Small intestine (tissue), 7 donors: Measurements from ENCODE around the gene PRDM16. TPM values are rescaled to one million over a fixed set of nuclear protein-coding genes. Genes with fewer than 3 reads are reported as not detected.

ENCODE experiments used
- DNase-seq, 2 donors: peaks; one replicate each; pipeline versions ENCODE4 v3.0.0 to v3.0.0-alpha.2; 2013
- FAIRE-seq: peaks from 2 replicates; lab custom pipeline; 2012; peaks lifted over from hg19 to GRCh38; lab: Jason Lieb, UNC
- H3K27ac ChIP-seq, 3 donors: one replicate each; pipeline ENCODE4 v1.5.1; 2013; ENCODE audit warnings: low read length in 2 of 3, mild to moderate bottlenecking in 2 of 3, control low read depth in 1 of 3, inconsistent platforms in 1 of 3, low read depth in 1 of 3, moderate library complexity in 1 of 3
- H3K27me3 ChIP-seq, 3 donors: one replicate each; pipeline ENCODE4 v1.6.1; 2013; ENCODE audit warnings: low read length in 3 of 3, inconsistent platforms in 1 of 3; ENCODE audit not compliant: control insufficient read depth in 3 of 3, insufficient read depth in 3 of 3
- H3K36me3 ChIP-seq, 3 donors: one replicate each; pipeline ENCODE4 v1.6.1; 2013; ENCODE audit warnings: low read length in 3 of 3, inconsistent platforms in 1 of 3, low read depth in 1 of 3, mild to moderate bottlenecking in 1 of 3, moderate library complexity in 1 of 3; ENCODE audit not compliant: control insufficient read depth in 3 of 3, insufficient read depth in 2 of 3
- H3K4me1 ChIP-seq, 3 donors: one replicate each; pipeline ENCODE4 v1.6.1; 2013; ENCODE audit warnings: low read length in 2 of 3, inconsistent platforms in 1 of 3, low read depth in 1 of 3, mild to moderate bottlenecking in 1 of 3, moderate library complexity in 1 of 3; ENCODE audit not compliant: control insufficient read depth in 3 of 3, insufficient read depth in 2 of 3
- H3K4me3 ChIP-seq, 3 donors: one replicate each; pipeline ENCODE4 v1.5.1; 2013; ENCODE audit warnings: low read length in 3 of 3, control low read depth in 1 of 3, inconsistent platforms in 1 of 3, low read depth in 1 of 3, mild to moderate bottlenecking in 1 of 3, moderate library complexity in 1 of 3
- H3K9me3 ChIP-seq, 2 donors: one replicate each; pipeline ENCODE4 v1.6.1; 2013; ENCODE audit warnings: low read depth in 1 of 2, low read length in 1 of 2; ENCODE audit not compliant: control insufficient read depth in 2 of 2, insufficient read depth in 1 of 2
- whole genome bisulfite sequencing, 3 donors: extraction: QIAGEN DNeasy Blood & Tissue Kit; methylation state at CpG; one replicate each; pipeline ENCODE4 v1.1.7; 2013; 5-methylcytosine and 5-hydroxymethylcytosine counted together
- polyA plus RNA-seq, 4 donors: library from polyadenylated mRNA; stranded (reverse) in 3 of 4; unstranded in 1 of 4; fragments of 200-250 nt in 3 of 4; fragments of 120-200 nt in 1 of 4; gene quantifications; one replicate each; pipeline versions ENCODE4 v1.2.1 to v1.2.3, GENCODE V29; 2013
- donor health status: healthy with polysubstance abuse.
- donor health status: control.
- donor health status: control.
- donor health status: Bipolar disorder and iron deficiency.
- donor health status: healthy.

The PRDM16 gene
- polyA plus RNA-seq, 4 donors, result 5.4 to 11.4 (median 8.2) TPM

- Histone ChIP-seq H3K9me3 (no peaks in the 10 kb centered on the region), H3K36me3 (peaks cover 0 to 41% (median 0%) of the 10 kb centered on the region in 3 donors), H3K4me3 (no peak overlapping the region), H3K27me3 (no peaks in the 10 kb centered on the region), H3K4me1 (peaks cover 0 to 24% (median 3%) of the 10 kb centered on the region in 3 donors), H3K27ac (no peak overlapping the region)
- FAIRE-seq (no peak), DNase-seq (no peak)
- 86 to 94% (median 91%) methylated on average over 17 of the region's 17 CpGs for WGBS, 3 donors
Observed at GRCh38 chr1:3227351-3227704, 158.3 kb downstream of the PRDM16 start.

- H3K36me3 ChIP-seq, result peaks cover 0 to 41% (median 0%) of the 10 kb centered on the region in 3 donors
- H3K9me3 ChIP-seq, result no peaks in the 10 kb centered on the region
- no peak overlapping the region for H3K4me3 ChIP-seq
- H3K27ac ChIP-seq, result no peak overlapping the region
- H3K4me1 ChIP-seq, result peaks cover 0 to 18% (median 3%) of the 10 kb centered on the region in 3 donors
- 91 to 92% (median 92%) methylated on average over 19 to 20 of the region's 20 CpGs for WGBS, 3 donors
- H3K27me3 ChIP-seq, result no peaks in the 10 kb centered on the region
- DNase-seq (no peak), FAIRE-seq (no peak)
Observed at GRCh38 chr1:3227893-3228292, 158.9 kb downstream of the PRDM16 start.

- H3K4me1 ChIP-seq, result peaks cover 0 to 6% (median 0%) of the 10 kb centered on the region in 3 donors
- H3K27ac ChIP-seq, result no peak overlapping the region
- no peaks in the 10 kb centered on the region for H3K9me3 ChIP-seq
- peaks cover 0 to 40% (median 0%) of the 10 kb centered on the region in 3 donors for H3K36me3 ChIP-seq
- DNase-seq (no peak), FAIRE-seq (no peak)
- 83 to 84% (median 84%) methylated on average over 14 of the region's 14 CpGs for WGBS, 3 donors
- H3K4me3 ChIP-seq, result no peak overlapping the region
- no peaks in the 10 kb centered on the region for H3K27me3 ChIP-seq
Observed at GRCh38 chr1:3229081-3229725, 160.2 kb downstream of the PRDM16 start.

- DNase-seq (no peak), FAIRE-seq (no peak)
- H3K36me3 ChIP-seq, result peaks cover 0 to 36% (median 0%) of the 10 kb centered on the region in 3 donors
- H3K27ac ChIP-seq, result no peak overlapping the region
- H3K4me3 ChIP-seq, result no peak overlapping the region
- no peaks in the 10 kb centered on the region for H3K9me3 ChIP-seq
- H3K27me3 ChIP-seq, result no peaks in the 10 kb centered on the region
- WGBS, 3 donors, result 85 to 88% (median 86%) methylated on average over 15 of the region's 15 CpGs
- peaks cover 0 to 6% (median 0%) of the 10 kb centered on the region in 3 donors for H3K4me1 ChIP-seq
Observed at GRCh38 chr1:3230553-3230952, 161.6 kb downstream of the PRDM16 start.

- Histone ChIP-seq H3K27me3 (no peaks in the 10 kb centered on the region), H3K9me3 (no peaks in the 10 kb centered on the region), H3K36me3 (peaks cover 0 to 35% (median 0%) of the 10 kb centered on the region in 3 donors), H3K4me3 (no peak overlapping the region), H3K27ac (no peak overlapping the region), H3K4me1 (peaks cover 0 to 12% (median 0%) of the 10 kb centered on the region in 3 donors)
- no peak for FAIRE-seq
- DNase-seq, result no peak
- WGBS, 3 donors, result 88 to 94% (median 91%) methylated on average over 23 to 24 of the region's 24 CpGs
Observed at GRCh38 chr1:3231245-3231644, 162.2 kb downstream of the PRDM16 start.

- 76 to 92% (median 83%) methylated on average over 16 of the region's 16 CpGs for WGBS, 3 donors
- Histone ChIP-seq H3K27ac (no peak overlapping the region), H3K9me3 (no peaks in the 10 kb centered on the region), H3K4me1 (peaks cover 0 to 16% (median 0%) of the 10 kb centered on the region in 3 donors), H3K4me3 (no peak overlapping the region), H3K36me3 (peaks cover 0 to 35% (median 0%) of the 10 kb centered on the region in 3 donors), H3K27me3 (no peaks in the 10 kb centered on the region)
- no peak for FAIRE-seq
- no peak for DNase-seq
Observed at GRCh38 chr1:3231826-3232225, 162.8 kb downstream of the PRDM16 start.

GRCh38 chr1:3233031-3233430 lies 164.0 kb downstream of the PRDM16 start:
- H3K4me1 ChIP-seq, result peaks cover 0 to 20% (median 5%) of the 10 kb centered on the region in 3 donors
- H3K9me3 ChIP-seq, result no peaks in the 10 kb centered on the region
- H3K4me3 ChIP-seq, result no peak overlapping the region
- peaks cover 0 to 24% (median 0%) of the 10 kb centered on the region in 3 donors for H3K36me3 ChIP-seq
- DNase-seq (no peak), FAIRE-seq (no peak)
- 84 to 91% (median 90%) methylated on average over 15 of the region's 15 CpGs for WGBS, 3 donors
- H3K27ac ChIP-seq, result no peak overlapping the region
- no peaks in the 10 kb centered on the region for H3K27me3 ChIP-seq

GRCh38 chr1:3233551-3233950 lies 164.5 kb downstream of the PRDM16 start:
- Histone ChIP-seq H3K27me3 (no peaks in the 10 kb centered on the region), H3K9me3 (peaks cover 0 to 2% of the 10 kb centered on the region in 2 donors), H3K27ac (no peak overlapping the region), H3K36me3 (peaks cover 0 to 22% (median 0%) of the 10 kb centered on the region in 3 donors), H3K4me1 (peaks cover 0 to 20% (median 5%) of the 10 kb centered on the region in 3 donors), H3K4me3 (no peak overlapping the region)
- WGBS, 3 donors, result 88 to 89% (median 88%) methylated on average over 8 of the region's 8 CpGs
- FAIRE-seq, result no peak
- DNase-seq, result no peak
